HG02798 (cell line): ENCODE results near the gene SAMD13.

ENCODE experiments used
- ATAC-seq: cut with Tn5 transposase; IDR thresholded peaks from one replicate; pipeline ENCODE4 v1.9.1; 2021; ENCODE audit warnings: mild to moderate bottlenecking; ENCODE audit not compliant: unreplicated experiment, poor library complexity

The SAMD13 gene

GRCh38 chr1:84367219-84367618, 65.7 kb downstream of the SAMD13 start:
- ATAC-seq: no peak

DNA sequence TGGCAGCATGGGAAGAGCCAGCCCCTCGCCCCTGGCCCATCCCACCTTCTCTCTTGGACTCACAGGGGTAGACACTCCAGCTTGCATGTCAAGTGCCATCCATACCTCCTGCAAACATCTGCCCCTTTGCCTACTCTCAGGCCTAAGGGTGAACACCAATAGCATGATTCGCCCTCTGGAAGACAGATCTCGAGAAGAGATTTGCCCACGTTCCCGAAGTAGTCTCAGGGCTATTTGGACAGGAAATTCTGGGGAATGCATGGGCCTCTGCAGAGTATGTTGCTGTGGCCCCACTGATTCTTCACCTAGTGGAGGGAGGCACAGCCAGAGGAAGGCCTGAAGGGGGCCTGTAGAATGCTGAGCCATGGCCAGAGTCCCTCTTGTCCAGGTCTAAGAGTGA, 66.9 kb downstream of the SAMD13 start:
- ATAC-seq: no peak

DNA sequence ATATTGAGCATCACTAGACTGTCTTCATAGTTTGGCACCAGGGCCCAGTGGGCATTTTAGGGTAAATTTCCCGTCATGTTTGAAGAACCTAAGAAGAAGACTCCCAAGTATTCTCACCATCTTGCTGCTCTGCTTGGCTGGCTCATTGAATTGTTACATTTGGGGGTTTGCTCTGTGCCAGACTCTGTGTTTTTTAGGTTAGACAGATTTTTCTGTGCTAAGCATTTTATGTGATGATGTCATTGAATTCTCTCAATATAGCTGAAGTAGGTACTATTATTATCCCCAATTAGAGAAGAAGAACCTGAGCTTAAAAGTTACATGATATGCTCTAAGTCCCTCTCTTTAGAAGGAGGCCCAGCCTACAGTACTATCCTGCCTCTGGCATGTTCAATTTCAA, 68.8 kb downstream of the SAMD13 start:
- ATAC-seq: no peak

- no peak for ATAC-seq
Measured at GRCh38 chr1:84370831-84371394, 69.4 kb downstream of the SAMD13 start.

DNA sequence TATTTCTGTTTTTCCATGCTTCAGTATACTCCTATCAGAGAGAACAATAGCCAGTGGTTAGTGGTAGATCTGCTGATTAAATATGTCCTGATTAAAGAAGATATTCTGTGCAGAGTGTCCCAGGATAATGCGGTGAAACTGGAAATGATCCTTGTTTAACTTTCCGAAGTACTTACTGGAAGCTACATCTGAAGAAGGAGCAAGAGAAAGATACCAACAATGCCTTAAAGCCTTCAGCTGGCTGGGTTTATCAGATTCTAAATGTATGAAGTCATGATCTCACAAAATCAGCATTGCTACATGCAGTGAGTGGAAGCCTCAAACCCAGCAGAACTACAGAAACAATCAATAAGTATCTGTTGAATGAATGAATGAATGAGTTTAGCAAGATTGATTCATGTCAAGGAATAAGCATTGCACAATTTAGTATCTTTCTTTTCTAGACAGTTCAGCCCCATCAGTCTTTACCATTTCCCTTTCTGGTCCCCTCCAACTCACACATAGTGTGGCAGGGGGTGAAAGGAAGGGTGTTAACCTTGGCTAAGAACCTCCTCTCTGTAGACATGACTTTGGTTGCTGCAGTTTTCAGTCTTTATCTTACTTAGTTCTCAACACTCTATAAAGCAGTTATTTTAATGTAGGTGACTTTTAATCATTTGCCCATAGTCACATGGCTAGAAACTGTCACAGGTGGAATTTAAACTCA, 72.1 kb downstream of the SAMD13 start:
- ATAC-seq: no peak

DNA sequence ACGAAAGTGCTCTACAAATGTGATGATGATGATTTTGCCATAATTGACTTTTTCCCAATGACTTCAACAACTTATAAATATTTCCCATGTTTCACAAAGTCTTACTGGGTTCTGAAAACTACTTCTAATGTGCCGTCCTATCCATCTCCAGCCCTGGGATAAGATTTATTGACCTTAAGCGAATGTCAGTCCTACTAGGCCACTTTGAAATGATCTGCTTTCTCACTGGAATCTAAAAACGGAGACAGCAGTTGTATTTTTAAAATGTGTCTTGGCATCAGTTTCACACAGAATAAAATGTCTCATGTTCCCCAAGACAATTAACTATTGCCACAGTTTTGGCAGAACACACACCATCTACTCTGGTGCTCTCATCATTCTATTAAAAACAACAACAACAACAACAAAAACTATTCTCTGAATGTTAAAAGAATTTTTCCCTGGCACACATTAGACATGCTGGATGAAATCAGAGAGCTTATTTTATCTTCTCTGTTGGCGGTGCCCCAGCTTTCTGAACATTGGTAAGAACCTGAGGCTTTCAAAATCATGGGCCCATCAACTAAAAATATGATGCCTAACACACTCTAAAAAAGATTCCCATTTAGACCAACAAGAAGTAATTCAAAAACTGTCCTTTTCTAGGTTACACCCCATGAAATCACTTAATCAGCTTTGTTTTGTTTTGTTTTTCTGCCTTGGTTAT, 73.6 kb downstream of the SAMD13 start:
- ATAC-seq: no peak

DNA sequence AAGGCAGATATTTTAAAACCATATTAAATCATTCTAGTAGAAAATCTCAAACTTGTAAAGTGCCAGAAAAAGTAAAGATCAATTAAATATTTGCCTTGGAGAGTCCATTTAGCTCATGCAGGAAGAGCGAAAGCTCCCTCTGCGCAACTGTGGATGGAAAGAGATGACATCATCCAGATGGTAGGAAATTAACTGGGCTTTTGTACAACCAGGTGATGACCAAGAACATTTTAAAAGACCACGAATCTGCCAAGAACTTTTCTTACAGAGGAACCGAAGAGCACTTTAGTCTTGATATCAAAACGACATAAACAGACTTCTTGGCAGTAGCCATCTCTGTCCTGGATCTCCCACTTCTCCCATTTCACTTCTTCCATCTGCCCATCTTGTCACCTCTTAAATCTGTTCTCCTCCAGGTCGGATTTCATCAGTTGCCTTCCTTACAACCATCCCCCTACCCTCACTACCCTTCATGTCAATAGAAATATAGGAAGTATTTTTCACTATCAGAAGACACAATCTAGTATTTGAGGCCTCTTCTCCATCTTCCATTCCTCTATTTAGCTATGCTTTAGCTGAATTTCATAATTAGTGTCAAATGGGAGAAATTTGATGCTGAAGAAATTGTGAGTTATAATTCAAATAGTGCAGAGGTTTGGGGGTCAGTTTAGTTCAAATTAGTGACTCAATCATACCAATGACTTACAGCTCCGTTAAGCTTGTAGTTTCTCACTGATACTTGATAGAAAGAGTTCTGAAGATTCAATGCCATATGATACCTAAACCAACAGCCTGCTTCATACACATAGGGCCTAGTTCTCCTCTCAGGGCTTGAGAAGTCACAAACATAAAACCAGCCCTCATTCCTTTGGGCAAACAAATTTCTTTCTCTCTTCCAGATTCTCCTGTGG, 74.7 kb downstream of the SAMD13 start:
- no peak for ATAC-seq

- no peak for ATAC-seq
Measured at GRCh38 chr1:84377480-84378095, 76.1 kb downstream of the SAMD13 start.

DNA sequence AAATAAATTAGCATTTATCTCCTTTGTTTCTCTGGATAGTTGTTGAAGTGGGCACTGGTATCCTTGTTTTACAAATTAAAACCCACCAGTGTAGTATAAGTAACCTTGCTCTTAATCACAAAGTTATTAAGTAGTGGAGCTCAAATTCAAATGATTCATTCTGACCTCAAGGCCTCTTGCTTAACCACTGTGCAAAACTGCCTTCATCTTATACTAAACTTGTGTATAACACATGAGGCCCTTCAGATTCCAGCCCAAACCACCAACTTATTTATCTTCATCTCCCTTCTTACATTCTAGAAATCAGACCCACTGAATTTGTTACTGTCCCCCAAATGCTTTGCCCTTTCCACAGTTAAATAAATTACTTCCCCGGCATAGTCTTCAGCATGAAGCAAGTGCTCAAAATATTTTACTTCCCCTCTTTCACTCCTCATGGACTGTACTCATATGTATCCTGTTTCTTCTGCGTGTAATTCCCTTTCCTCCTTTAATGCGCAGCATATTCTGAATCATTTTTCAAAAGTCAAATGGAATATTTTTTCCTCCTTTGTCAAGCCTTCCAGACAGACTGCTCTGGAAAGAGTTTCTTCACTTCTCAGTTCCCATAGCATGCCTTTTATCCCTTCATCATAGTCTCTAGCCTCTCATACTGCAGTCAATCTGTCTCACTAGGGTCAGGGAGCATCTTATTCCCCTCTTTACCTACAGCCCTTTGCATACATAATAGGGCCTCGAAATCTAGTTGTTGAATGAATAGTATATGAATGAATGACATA, 77.8 kb downstream of the SAMD13 start:
- ATAC-seq: no peak

DNA sequence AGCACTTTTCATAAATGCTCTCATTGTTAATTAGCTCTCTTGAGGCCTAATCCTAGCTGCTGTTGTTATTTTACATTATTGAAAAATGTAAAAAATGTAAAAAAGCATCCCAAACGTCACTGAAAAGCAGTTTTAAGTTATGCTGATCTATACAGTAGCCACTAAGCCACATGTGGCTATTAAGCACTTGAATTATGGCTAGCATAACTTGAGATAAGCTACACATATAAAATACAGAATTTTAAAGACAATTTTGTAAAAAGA, 78.3 kb downstream of the SAMD13 start:
- ATAC-seq: no peak

DNA sequence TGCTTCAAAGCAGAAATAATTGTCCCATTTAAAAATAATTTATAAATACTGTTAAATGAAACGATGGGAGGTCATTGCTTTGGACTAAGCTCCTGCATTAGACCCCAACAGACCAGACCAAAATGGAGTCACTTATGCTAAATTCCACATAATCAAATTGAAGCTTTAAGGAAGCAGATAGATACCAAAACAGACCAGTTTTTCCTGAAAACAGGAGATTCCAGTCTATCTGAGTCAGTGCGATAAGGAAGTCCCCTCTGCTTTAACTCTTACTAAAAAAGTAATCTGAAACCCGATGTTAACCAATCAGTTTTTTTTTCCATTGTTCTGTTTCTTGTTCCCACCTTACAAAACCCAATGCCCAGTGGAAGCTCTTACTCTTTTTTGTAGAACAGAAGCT, 80.6 kb downstream of the SAMD13 start:
- ATAC-seq: no peak

GRCh38 chr1:84385347-84385746, 83.8 kb downstream of the SAMD13 start:
- ATAC-seq: no peak

GRCh38 chr1:84386716-84387479, 85.4 kb downstream of the SAMD13 start:
- ATAC-seq: no peak

DNA sequence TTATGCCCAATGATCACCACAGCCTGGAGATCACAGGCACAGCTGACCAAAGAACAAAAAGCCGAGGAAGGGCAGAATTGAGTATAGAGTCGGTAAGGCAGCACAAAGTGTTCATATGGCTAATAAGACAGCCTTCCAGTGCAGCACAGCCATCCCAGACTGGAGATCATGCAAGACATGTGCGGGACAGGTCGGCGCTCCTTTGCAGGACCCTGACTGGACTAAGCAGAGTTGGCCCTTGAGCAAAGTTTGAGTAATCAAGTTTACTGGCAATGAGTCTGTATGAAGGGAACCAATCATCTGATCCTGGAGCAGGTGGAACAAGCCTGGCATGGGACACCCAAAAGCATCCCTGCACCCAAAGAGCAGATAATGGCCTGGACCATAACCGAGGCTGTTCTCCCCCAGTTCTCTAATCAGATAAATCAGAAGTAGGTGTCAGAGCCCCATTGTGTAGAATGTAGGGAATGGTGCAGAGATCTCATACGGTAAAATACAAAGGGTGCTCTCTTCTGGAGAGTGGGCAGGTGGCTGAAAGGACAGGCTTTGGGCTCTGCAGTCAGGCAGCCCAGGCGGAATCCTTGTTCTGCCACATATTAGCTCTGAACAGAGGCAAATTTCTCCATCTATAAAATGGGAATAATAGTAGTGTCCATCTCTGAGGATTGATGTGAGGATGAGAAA, 86.1 kb downstream of the SAMD13 start:
- no peak for ATAC-seq

GRCh38 chr1:84390226-84390625, 88.7 kb downstream of the SAMD13 start:
- ATAC-seq: no peak

- no peak for ATAC-seq
Measured at GRCh38 chr1:84398175-84399155, 97.0 kb downstream of the SAMD13 start, which contains the start of gene DNASE2B. TSS of gene DNASE2B (plus strand) at chr1:84398484. CDS start at chr1:84398565, 81 bp downstream.
